ENCODE measurements around the gene SNU13. TPM values are rescaled to one million over a fixed set of nuclear protein-coding genes. Genes with fewer than 3 reads are reported as not detected.

SNU13 gene
- total RNA-seq, 1 donor from 2014 or later = 143 TPM

DNA sequence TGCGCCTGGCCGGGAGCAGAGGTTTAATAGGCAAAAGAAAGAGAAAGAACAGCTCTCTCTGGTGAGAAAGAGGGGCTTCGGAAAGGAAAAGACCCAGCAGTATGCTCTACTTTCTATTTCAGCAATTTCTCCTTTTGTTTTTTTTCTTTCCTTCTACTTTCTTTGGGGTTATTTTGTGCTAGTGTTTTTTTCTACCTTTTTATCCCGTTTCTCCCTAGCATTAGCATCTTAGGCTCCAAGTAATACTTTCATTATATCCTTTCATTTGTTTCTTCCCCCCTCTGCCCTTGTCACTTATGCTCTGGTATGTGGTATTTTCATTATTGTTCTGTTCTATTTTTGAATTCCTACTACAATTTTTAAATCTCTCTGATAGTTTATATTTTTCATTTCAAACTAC lies 4.5 kb downstream of the SNU13 start:
- H3K4me2 ChIP-seq = no peak overlapping the region
- H3K27ac ChIP-seq = no peak overlapping the region
- peaks cover 12% of the 10 kb centered on the region for H3K36me3 Mint-ChIP-seq
- TF ChIP-seq, protein P1, sequence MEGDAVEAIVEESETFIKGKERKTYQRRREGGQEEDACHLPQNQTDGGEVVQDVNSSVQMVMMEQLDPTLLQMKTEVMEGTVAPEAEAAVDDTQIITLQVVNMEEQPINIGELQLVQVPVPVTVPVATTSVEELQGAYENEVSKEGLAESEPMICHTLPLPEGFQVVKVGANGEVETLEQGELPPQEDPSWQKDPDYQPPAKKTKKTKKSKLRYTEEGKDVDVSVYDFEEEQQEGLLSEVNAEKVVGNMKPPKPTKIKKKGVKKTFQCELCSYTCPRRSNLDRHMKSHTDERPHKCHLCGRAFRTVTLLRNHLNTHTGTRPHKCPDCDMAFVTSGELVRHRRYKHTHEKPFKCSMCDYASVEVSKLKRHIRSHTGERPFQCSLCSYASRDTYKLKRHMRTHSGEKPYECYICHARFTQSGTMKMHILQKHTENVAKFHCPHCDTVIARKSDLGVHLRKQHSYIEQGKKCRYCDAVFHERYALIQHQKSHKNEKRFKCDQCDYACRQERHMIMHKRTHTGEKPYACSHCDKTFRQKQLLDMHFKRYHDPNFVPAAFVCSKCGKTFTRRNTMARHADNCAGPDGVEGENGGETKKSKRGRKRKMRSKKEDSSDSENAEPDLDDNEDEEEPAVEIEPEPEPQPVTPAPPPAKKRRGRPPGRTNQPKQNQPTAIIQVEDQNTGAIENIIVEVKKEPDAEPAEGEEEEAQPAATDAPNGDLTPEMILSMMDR (IDR thresholded peaks at IDR 0.05) = no peak
- TF ChIP-seq EZH2 (IDR thresholded peaks at IDR 0.05) (no peak), EZH2phosphoT487 (IDR thresholded peaks at IDR 0.05) (no peak)
- peaks cover 27% of the 10 kb centered on the region for H3F3A ChIP-seq (ENCODE audit: low read depth)
- no peak for DNase-seq (ENCODE audit: low spot score)
- no peak overlapping the region for H3K9ac ChIP-seq
- H3K9me3 Mint-ChIP-seq = no peaks in the 10 kb centered on the region
- H4K20me1 ChIP-seq (ENCODE audit: low read depth) = peaks cover 39% of the 10 kb centered on the region
- H3K27me3 Mint-ChIP-seq (ENCODE audit: insufficient read depth, low read depth) = peaks cover 2% of the 10 kb centered on the region
- no peaks in the 10 kb centered on the region for H3K9me3 ChIP-seq (ENCODE audit: low read depth)
- no peaks in the 10 kb centered on the region for H3K27me3 ChIP-seq
- H3K79me2 ChIP-seq (ENCODE audit: low read depth) = peaks cover 93% of the 10 kb centered on the region
- H3K27ac Mint-ChIP-seq = no peak overlapping the region
- H3K4me3 Mint-ChIP-seq = no peak overlapping the region
- no peak overlapping the region for H2AFZ ChIP-seq (replicated peaks)
- H3K4me1 Mint-ChIP-seq = peaks cover 17% of the 10 kb centered on the region
- H3K36me3 ChIP-seq = peaks cover 6% of the 10 kb centered on the region
- H3K4me1 ChIP-seq = peaks cover 6% of the 10 kb centered on the region
- H3K4me3 ChIP-seq = no peak overlapping the region

DNA sequence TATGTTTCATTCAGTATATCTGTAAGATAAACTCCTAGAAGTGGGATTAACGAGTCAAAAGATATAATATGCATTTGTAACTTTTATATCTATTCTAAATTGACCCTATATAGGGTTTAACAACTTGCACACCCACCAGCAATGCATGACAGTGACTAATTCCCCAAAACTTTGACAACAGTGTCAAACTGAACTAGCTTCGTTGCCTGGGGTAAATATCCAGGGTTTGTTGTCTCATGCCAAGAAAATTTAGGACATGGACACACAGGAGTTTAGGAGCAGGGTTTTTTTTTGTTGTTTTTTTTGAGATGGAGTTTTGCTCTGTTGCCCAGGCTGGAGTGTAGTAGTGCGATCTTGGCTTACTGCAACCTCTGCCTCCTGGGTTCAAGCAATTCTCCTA lies 5.1 kb downstream of the SNU13 start:
- peaks cover 6% of the 10 kb centered on the region for H3K4me1 ChIP-seq
- TF ChIP-seq EZH2phosphoT487 (IDR thresholded peaks at IDR 0.05) = no peak
- TF ChIP-seq, protein P1 (IDR thresholded peaks at IDR 0.05) = no peak
- no peak for TF ChIP-seq EZH2 (IDR thresholded peaks at IDR 0.05)
- no peaks in the 10 kb centered on the region for H3K27me3 ChIP-seq
- peaks cover 98% of the 10 kb centered on the region for H3K79me2 ChIP-seq (ENCODE audit: low read depth)
- H3K4me1 Mint-ChIP-seq = peaks cover 14% of the 10 kb centered on the region
- peak overlapping the region; percentile 97 for H3K4me3 Mint-ChIP-seq
- H4K20me1 ChIP-seq (ENCODE audit: low read depth) = peaks cover 41% of the 10 kb centered on the region
- peaks cover 23% of the 10 kb centered on the region for H3F3A ChIP-seq (ENCODE audit: low read depth)
- peaks cover 14% of the 10 kb centered on the region for H3K36me3 Mint-ChIP-seq
- H3K9me3 Mint-ChIP-seq = no peaks in the 10 kb centered on the region
- no peak overlapping the region for H3K9ac ChIP-seq
- peaks cover 7% of the 10 kb centered on the region for H3K36me3 ChIP-seq
- H3K9me3 ChIP-seq (ENCODE audit: low read depth) = no peaks in the 10 kb centered on the region
- H3K4me3 ChIP-seq = no peak overlapping the region
- no peak overlapping the region for H3K27ac Mint-ChIP-seq
- H3K4me2 ChIP-seq = no peak overlapping the region
- DNase-seq (ENCODE audit: low spot score) = no peak
- H3K27ac ChIP-seq = no peak overlapping the region
- H2AFZ ChIP-seq (replicated peaks) = no peak overlapping the region
- peaks cover 2% of the 10 kb centered on the region for H3K27me3 Mint-ChIP-seq (ENCODE audit: insufficient read depth, low read depth)

DNA sequence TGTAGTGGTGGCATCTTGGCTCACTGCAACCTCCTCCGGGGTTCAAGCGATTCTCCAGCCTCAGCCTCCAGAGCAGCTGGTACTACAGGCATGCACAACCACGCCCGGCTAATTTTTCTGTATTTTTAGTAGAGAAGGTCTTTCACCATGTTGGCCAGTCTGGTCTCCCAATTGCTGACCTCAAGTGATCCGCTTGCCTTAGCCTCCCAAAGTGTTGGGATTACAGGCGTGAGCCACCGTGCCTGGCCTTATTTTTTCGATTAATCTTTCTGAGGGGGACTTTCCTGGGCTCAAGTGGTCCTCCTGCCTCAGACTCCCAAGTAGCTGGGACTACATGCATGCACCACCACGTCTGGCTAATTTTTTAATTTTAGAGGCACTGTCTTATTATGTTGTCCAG lies 5.6 kb downstream of the SNU13 start:
- Histone ChIP-seq H3K9me3 (ENCODE audit: low read depth) (no peaks in the 10 kb centered on the region), H3K4me1 (peaks cover 6% of the 10 kb centered on the region), H3K79me2 (ENCODE audit: low read depth) (peaks cover 100% of the 10 kb centered on the region), H4K20me1 (ENCODE audit: low read depth) (peaks cover 46% of the 10 kb centered on the region), H3K4me3 (peak overlapping the region; percentile 54), H3F3A (ENCODE audit: low read depth) (peaks cover 17% of the 10 kb centered on the region), H3K9ac (peak overlapping the region; percentile 63), H3K36me3 (peaks cover 7% of the 10 kb centered on the region), H3K27ac (no peak overlapping the region), H2AFZ (replicated peaks) (no peak overlapping the region), H3K27me3 (no peaks in the 10 kb centered on the region), H3K4me2 (peak overlapping the region; percentile 83)
- H3K4me3 Mint-ChIP-seq = peak overlapping the region; percentile 97
- peaks cover 19% of the 10 kb centered on the region for H3K36me3 Mint-ChIP-seq
- TF ChIP-seq EZH2phosphoT487 (IDR thresholded peaks at IDR 0.05) (no peak), EZH2 (IDR thresholded peaks at IDR 0.05) (no peak)
- TF ChIP-seq, protein P1 (IDR thresholded peaks at IDR 0.05) = no peak
- H3K27ac Mint-ChIP-seq = no peak overlapping the region
- peaks cover 13% of the 10 kb centered on the region for H3K4me1 Mint-ChIP-seq
- H3K27me3 Mint-ChIP-seq (ENCODE audit: insufficient read depth, low read depth) = peaks cover 2% of the 10 kb centered on the region
- DNase-seq (ENCODE audit: low spot score) = no peak
- no peaks in the 10 kb centered on the region for H3K9me3 Mint-ChIP-seq

All from neural progenitor cell (in vitro differentiated cells).